HG02970 (cell line): Measurements from ENCODE around the gene ZEB1.

ENCODE experiments used
- ATAC-seq: cut with Tn5 transposase; IDR thresholded peaks from one replicate; pipeline ENCODE4 v1.9.1; 2021; ENCODE audit warnings: mild to moderate bottlenecking, moderate library complexity, moderate number of reproducible peaks; ENCODE audit not compliant: unreplicated experiment, low FRiP score

Gene ZEB1

GRCh38 chr10:31479752-31480151 lies 160.7 kb downstream of the ZEB1 start:
- ATAC-seq: no peak

GRCh38 chr10:31483546-31483945 lies 164.5 kb downstream of the ZEB1 start:
- no peak for ATAC-seq

GRCh38 chr10:31484431-31485135 lies 165.6 kb downstream of the ZEB1 start:
- ATAC-seq: no peak

- ATAC-seq: no peak
These were observed 172.0 kb downstream of the ZEB1 start for GRCh38 chr10:31490858-31491504.

- no peak for ATAC-seq
These were observed 188.4 kb downstream of the ZEB1 start for GRCh38 chr10:31507427-31507826.

GRCh38 chr10:31508234-31508633 lies 189.2 kb downstream of the ZEB1 start:
- no peak for ATAC-seq

- ATAC-seq: no peak
These were observed 189.9 kb downstream of the ZEB1 start for GRCh38 chr10:31508882-31509281.

- no peak for ATAC-seq
These were observed 191.0 kb downstream of the ZEB1 start for GRCh38 chr10:31509989-31510388.

- ATAC-seq: no peak
These were observed 196.1 kb downstream of the ZEB1 start for GRCh38 chr10:31515116-31515515.

GRCh38 chr10:31515819-31516402 lies 196.9 kb downstream of the ZEB1 start:
- no peak for ATAC-seq

GRCh38 chr10:31520986-31521831 lies 202.2 kb downstream of the ZEB1 start:
- no peak for ATAC-seq

- no peak for ATAC-seq
These were observed 203.8 kb downstream of the ZEB1 start for GRCh38 chr10:31522820-31523219.

- ATAC-seq: no peak
These were observed 205.4 kb downstream of the ZEB1 start for GRCh38 chr10:31524460-31524859.

- ATAC-seq: no peak
These were observed 207.2 kb downstream of the ZEB1 start for GRCh38 chr10:31526178-31526577.

GRCh38 chr10:31526681-31527080 lies 207.7 kb downstream of the ZEB1 start:
- ATAC-seq: no peak

GRCh38 chr10:31528831-31529230 lies 209.8 kb downstream of the ZEB1 start:
- ATAC-seq: no peak

- ATAC-seq: no peak
These were observed 217.3 kb downstream of the ZEB1 start for GRCh38 chr10:31536302-31536701.

- ATAC-seq: no peak
These were observed 230.9 kb downstream of the ZEB1 start for GRCh38 chr10:31549896-31550295.

- ATAC-seq: no peak
These were observed 235.5 kb downstream of the ZEB1 start for GRCh38 chr10:31554556-31554955.

- no peak for ATAC-seq
These were observed 238.8 kb downstream of the ZEB1 start for GRCh38 chr10:31557854-31558253.
